ENCODE results near the gene ZBTB9.

Gene ZBTB9

DNA sequence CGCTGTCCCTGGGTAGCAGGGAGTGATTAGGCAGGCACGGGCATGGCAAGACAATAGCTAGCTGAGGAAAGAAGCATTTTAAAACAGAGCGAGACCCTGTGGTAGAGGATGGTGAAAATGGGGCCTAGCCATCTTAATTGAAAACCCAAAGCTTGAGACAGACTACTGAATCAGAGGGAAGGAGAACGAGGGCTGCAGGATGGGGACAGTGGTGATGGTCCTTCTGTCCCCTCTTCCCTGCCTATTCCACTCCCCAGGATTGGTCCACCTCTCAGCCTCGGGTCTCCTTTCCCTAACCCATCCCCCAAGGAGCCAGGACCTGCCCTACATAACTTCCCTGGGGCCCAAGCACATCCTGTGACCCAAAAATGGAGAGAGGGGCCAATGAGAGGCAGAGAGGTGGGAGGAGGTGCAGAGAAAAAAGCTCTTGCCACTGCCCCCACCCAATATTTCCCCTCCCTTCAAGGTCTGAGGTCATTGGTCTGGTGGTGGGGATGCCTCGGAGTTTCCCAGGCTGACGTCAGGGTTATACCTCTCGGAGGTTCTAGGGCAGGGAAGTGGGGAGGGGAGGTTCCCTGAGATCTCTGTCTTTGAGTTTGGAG, 35.6 kb upstream of the ZBTB9 start:
- no peak for DNase-seq (ENCODE audit: low read depth in 2 of 2)

DNA sequence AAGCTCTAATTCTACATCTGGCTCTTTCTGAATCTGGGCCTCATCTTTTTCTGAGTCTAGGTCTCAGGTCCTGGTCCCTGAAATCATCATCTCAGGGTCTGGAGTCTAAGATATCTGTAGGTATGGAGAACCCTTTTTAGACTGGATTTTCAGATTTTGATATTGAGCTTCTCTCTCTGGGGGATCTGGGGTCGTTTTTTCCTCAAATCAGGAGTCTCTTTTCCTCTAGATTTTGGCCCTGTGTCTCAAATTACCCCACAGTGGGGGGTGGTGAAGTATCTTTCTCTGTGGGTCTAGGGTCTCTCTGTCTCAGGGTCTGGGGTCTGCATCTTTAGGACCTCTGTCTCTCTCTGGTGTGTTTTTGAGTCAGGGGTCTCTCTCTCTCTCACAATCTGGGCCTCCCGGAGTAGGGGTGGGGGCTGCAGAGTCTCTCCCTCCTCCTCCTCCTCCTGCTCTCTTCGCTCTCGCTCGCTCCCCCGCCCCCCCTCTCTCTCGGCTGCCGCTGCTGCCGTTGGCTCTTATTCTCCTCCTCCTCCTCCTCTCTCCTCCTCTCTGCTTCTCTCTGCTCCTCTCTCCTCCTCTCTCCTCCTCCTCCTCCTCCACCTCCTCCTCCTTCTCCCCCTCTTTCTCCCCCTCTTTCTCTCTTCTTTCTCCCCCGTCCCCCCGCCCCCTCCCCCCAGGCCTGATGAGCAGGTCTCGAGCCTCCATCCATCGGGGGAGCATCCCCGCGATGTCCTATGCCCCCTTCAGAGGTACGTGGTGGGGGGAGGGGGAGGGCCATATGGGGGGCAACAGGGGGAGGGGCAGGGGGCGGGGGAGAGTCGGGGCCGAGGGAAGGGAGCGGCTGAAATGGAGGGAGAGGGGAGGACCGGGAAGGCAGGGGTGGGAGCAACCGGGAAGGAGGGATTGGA, 34.5 kb upstream of the ZBTB9 start, which contains the start of gene SYNGAP1:
TSS of gene SYNGAP1 (plus strand) at position 486 of the 911 bp plus-strand sequence. CDS start at position 686, 200 bp downstream.
- no peak for DNase-seq (ENCODE audit: low read depth in 2 of 2)

DNA sequence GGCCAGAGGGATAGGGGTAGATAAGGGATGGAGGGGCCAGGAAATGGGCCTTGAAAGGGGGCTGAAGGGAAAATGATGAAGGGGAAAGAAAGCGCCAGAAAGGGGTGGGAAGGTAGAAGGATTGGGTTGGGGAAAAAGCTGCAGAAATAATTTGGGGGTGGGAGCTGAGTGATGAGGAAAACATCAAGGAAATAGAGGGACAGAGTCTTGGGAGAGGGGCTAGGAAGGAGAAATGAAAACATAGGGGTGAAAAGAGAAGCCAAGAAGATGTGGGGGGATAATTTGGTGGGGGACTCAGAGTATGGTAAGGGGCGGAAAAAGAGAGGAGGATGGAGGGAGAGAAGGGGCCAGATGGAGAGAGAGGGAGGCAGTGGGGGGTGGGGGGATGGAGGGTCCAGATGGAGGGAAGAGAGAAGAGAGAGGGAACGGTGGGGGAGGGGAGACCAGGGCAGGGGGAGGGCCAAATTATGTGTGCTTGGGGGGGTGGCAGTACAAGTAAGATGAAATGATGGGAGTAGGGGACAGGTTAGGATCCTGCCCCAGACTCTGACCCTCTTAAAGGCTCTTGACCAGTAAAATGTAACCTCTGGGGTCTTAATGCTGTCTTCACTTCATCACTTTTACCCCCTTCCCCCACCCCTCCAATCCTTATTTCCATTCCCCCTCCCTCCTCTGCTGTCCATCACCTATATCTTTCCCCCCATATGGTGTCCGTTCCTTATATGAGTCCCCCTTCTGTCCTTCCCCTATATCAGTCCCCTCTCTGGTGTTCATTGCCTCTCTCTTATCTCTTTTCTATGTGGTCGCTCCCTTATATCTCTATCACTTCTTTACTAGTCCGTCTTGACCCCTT, 33.7 kb upstream of the ZBTB9 start:
- DNase-seq (ENCODE audit: low read depth in 2 of 2), result no peak

DNA sequence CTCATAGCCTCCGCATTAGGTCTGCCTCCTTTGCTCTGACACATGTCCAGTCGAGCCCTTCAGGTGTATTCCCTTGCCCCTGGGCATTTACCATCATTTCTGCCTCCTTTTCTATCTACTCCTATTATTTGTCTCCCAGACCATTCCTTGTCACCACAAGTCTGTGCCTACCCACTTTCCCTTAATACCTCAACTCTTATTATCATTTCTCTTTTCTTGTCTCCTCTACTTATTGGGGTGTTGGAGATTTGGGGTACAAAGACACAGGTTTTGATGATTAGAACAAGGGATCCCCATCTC, 33.1 kb upstream of the ZBTB9 start:
- DNase-seq (ENCODE audit: low read depth in 2 of 2), result no peak

DNA sequence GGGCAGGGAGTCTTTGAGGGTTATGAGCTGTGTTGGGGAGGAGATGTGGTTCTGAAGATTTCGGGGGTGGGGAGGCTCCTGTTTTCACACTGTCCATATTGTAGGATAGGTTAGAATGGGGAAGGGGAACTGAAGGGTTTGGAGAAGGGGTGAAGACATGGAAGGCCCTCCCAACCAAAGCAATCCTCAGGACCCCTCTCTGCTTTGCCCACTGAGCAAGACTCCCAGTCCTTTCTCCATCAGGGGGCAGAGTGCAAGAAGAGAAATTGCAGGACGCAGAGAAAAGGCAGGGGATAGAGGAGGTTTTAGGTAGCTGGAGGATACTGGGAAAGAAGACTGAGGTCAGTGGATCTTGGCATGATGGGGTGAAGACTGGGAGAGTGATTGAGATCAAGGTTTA, 30.6 kb upstream of the ZBTB9 start:
- no peak for DNase-seq (ENCODE audit: low read depth in 2 of 2)

DNA sequence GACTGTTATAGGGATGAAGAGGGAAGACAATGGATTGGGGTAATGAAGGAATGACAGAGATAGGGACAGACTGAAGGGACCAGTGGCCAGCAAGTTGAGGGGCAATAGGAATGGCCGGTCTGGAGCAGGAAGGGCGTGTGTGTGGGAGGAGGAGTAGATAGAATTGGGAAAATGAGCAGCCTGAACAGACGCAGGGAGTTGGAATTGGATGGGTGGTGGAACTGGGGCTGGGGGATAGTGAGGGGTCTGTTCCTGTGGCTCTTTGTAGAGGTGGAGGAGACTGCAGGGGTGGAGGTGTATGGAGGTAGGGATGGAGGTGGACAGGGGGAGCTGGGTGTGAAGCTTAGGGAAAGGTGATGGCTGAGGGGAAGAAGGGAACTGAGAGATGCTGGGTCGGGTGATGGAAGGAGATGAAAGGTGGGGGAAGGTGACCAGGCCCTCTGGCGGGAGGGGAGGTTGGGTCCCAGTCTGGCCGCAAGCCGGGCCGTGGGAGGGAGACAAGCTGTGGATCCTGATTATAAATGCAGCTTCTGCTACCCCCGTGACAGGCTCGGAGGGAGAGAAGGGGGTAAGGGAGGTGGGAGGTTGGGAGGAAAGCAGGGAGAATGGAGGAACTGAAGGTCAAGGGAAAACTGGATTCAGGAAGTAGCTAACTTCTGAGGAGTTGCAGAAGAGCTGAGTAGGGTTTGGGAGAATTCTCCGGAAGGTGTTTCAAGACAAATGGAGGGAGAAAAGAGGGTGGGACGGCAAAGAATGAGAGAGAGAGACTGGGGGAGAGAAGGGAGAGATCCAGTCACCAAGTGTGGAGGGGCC, 29.3 kb upstream of the ZBTB9 start:
- no peak for DNase-seq (ENCODE audit: low read depth in 2 of 2)

DNA sequence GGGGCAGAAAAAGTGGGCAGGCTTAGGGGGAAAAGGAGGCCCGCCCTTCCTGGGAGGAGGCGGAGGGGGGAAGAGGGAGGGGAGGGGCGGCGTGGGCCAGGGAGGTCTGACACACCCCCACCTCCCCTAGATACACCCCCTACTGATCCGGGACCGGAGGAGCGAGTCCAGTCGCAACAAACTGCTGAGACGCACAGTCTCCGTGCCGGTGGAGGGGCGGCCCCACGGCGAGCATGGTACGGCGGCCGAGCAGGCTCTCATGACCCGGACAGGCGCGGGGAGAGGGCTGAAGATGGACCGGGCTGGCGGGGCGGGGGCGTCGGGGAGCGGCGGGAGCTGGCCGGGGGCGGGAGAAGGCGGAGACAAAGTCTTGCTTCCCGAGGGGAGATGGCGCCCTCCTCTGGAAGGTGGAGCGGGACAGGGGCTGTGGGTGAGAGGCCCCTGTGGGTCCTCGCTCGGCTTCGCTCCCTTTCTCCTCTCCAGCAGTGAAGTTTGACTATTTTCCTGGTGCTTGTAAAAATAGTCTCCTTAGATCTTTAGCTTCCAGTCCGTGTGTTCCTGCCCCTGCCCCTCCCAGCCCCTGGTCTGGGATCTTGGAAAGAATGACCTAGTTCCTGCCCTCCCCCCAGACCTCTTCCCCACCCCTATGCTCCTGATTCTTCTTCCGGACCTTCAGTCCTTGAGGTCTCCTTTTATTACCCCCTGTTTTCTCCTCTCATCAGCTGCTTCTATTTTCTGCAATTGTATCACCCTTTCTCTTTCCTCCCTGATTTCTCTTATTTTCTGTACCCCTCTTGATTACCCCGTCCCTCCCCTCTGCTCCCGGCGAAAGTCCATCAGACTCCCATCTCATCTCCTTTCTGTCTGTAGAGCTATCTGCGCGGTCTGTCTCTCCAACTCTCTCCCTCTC, 28.5 kb upstream of the ZBTB9 start:
- peak; percentile 56 to 69 for DNase-seq (ENCODE audit: low read depth in 2 of 2)

DNA sequence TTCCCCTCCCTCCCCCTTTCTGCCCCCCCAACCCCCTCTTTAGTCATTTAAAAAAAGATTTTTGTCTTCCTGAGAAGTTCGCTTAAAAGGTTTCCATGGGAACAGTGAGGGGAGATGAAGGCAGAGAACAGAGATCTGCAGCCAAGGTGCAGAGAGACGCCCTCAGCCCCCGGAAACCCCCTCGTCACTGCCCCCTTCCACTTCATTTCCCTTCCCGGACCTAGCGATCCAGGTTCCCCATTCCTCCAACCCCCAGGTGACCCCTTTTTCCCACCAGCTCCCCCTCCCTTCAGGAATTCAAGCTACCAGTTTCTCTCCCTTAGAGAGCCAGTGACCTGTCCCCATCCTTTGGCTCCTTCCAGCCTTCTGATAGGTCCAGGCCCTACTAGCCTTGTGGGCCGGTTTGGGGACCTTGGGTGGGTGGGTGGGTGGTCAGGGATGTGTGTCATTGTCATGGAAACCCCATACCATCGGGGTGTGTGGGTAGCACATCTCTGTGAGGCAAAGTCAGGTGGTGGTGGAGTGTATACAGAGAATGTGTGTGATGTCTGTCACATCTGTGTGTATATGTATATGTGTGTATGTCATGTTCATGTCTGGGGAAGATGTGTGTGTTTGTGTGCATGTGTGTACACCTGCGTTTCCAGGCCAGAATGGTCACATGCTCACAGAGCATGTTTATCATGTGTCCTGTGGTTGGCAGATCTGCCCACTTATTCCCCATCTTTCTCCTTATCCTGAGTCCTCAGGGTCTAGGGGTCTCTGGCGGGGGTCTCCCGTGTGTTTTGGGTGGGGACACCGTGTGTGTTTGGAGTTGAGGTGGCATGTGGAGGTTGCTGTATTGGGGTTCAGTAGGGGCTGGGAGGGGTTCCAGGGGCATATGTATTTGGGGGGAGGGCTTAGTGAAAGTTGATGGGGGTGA, 27.5 kb upstream of the ZBTB9 start:
- DNase-seq (ENCODE audit: low read depth in 2 of 2), result no peak

DNA sequence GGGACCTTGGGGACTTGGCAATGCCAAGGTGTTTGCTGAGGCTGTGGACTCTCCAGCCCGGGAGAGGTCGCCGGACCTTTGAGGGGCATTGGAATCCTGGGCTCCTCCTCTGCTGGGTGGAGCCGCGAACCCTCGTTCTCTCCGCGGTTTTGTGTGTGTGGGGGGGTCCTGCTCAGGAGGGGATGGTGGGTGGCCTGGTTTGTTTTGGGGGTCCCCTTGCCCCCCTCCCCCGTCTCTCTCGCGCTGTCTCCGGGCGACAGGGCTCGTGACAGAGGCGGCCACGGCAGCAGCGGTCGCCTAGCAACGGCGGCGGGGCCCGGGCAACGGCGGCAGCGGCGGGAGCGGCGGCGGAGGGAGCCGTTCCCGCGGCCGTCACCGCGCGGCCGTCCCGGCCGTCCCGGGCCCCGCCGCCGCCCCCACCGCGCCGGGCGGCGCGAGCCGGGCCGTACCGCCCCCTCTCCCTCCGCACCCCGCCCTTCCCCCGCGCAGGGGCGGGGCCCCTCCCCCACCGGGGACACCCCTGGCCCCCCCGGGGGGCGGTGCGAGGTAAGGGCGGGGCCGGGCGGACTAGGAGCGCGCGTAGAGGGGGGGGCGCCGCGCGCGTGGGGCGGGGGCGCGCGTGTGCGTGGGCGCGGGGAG, 26.7 kb upstream of the ZBTB9 start:
- no peak for DNase-seq (ENCODE audit: low read depth in 2 of 2)

DNA sequence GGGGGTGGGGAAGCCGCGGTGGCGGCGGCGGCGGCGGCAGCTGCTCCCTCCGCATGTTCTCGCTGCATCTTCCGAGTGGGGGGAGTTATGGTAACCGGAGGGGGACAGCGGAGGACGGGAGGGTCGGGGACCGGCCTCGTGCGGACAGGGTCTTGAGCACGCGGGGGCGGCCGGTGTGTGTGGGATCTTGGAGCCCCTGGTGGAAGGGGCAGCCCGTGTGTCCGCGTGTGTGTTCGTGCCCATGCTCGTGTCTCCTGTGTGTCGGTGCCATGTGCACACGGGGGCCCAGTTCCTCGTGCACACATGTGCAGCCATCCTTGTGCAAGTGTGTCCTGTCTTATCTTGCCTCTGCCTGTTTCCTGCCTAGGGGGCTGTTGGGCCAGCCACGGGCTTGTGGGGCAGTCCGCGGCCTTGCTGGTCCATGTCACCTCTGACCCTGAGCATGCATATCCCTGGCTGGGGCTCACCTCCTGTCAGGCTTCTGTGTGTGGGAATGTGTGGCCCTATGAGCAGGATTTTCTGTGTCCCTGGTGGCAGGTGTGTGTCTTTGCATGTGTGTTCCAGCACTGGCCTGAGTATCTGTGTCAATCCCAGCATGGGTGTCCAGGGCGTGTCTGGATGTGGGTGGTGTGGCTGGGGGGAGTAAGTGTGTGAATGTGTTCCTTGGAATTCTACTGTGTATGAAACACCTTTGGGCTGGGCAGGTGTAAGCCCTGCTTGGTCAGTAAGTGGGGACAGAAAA, 26.0 kb upstream of the ZBTB9 start:
- no peak for DNase-seq (ENCODE audit: low read depth in 2 of 2)

DNA sequence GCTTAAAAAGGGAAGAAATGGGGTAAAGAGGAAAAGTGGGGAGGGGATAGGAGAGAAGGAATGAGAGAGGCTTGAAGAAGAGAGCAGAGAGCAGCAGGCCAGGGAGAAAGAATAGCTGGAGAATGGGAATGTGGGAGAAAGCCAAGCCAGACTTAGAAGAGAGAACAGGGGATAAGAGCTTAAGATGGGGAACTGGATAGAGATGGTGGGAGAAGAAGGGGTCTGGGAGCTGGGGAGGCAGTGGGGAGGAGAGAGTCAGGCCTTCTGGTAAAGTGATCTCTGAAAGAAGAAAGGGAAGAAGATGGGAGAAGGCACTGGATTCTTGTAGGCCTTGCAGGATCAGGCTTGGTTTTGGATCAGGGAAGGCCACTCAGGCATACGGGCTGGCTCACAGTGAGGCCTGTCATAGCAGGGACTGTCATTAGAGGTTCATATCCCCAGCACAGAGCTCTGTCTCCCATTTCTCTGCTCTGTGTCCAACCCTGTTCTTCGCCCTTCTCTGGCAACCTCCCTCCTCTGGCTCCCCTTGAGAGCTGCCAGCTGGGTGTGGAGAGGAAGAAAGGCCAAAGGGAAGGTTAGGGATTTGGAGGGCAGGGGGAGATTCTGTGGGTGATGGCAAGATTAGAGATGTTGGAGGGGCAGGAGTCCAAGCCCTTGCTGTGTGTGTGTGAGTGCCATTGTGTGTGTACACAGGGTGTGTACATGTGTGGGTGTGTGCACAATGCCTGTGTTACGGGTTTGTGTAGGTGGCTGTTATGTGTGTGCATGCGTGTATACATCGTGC, 25.2 kb upstream of the ZBTB9 start:
- DNase-seq (ENCODE audit: low read depth in 2 of 2), result no peak

DNA sequence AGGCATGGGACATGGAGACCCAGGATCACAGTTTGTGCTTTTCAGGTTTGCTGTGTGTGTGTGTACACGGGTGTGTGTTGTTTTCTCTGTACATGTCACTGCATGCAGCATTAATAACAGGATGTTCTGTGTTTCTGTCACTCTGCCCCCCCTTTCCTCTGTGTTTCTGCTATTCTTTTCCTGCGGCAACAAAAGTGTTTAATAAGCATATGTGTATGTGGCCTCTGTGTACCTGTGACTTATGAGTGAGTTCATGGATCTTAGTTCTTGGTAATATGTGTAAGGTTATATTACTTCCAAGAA, 24.7 kb upstream of the ZBTB9 start:
- no peak for DNase-seq (ENCODE audit: low read depth in 2 of 2)

DNA sequence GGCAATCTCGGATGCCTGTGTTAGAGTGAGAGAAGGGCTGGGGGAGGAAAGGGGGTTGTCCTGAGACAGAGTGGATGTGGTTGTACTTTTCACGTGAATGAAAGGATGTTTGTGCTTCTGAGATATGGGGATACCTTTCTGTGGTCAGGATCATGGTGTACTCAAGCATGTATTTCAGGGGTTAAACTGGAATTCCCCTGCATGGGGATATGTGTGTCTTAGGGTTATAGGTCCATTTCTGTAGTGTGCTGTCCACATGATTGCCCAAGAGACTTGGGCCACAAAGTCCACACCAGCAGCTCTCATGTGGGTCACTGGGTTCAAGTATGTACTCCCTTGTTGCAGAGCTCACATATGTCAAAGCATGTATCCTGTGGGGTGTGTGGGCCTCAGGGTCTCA, 24.0 kb upstream of the ZBTB9 start:
- no peak for DNase-seq (ENCODE audit: low read depth in 2 of 2)

DNA sequence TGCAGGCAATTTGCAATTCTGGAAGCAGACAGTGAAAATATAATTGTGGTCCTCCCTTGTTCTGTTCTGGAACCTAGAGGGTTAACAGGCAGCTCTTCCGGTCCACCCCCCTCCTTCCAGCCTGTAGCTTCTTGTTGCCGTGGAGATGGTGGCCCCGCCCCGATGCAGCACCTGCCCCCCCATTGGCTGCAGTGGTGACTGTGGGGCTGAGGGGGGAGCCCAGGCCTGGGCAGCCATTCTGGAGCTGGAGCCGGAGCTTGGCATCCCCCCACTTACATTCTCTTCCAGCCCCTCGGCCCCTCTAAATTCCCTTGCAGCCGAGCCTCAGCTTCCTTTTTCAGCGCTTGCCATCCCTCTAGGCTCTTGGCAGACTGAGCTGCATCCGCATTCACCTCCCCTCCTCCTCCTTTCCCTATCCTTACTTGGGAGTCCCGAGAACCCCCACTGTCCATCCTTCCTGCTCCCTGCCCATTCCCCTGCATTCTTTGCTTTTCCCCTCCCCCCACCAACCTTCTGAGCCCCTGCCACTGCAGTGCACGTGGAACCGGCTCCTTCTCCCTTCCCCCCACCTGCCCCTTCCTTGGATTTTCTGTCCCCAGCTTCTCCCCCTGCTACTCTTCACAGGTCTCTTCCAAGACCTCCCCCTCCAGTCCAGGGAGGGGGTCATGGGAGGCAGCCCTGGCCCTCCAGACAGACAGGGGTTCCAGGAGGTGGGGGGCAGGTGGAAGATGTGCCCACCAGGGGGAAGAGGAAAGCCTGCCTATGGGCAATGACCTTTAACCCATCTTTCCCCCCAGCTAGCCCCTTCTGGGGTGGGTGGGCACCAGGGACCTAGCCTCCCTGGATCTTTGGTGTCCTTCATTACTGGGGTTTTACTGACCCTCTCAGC, 23.1 kb upstream of the ZBTB9 start:
- DNase-seq (ENCODE audit: low read depth in 2 of 2), result peak; percentile 51 to 71

DNA sequence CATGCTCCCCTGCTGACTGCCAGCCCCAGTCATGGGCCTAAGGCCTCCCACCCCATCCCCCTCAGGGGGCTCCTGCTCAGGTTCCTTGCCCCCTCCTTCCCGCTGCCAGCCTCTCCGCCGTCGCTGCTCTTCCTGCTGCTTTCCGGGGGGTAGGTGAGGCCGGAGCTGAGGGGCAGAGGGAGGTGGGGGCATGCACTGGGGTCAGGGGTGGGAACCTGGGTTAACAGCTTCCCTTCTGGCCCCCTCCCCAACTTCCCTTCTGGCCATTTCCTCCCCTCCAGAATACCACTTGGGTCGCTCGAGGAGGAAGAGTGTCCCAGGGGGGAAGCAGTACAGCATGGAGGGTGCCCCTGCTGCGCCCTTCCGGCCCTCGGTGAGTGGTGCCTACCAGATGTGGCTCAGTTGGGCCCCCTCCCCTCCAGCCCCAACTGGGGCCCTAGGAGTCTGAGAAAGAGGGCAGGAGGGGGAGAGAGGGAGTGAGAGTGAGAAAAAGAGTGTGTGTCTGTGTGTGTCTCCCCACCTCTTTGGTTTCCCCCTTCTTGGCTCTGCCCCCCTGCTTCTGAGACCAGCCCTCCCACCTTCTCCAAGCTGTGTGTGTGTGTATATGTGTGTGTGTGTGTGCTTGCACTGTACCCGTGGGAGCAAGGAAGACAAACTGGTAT, 22.4 kb upstream of the ZBTB9 start:
- no peak for DNase-seq (ENCODE audit: low read depth in 2 of 2)

DNA sequence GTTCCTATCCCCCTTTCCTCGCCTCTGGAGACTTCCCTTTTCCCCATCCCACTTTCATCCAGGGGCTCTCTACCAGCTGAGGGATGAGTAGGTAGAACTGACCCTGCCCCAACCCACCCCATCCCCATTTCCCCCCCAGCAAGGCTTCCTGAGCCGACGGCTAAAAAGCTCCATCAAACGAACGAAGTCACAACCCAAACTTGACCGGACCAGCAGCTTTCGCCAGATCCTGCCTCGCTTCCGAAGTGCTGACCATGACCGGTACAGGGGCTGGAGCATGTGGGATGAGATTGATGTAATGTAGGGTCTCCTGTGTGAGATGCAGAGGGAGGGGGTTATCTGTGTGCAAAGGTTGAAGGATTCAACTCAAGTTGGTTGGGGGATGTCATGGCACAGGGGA, 21.8 kb upstream of the ZBTB9 start:
- no peak for DNase-seq (ENCODE audit: low read depth in 2 of 2)

All from stimulated activated CD8-positive, alpha-beta memory T cell treated with anti-CD3 and anti-CD28 coated beads, Interleukin-7, amount 100 ng/mL, for 1 hour (primary cell).